GM18909 (cell line): ENCODE results near the gene CRYAB.
"Not testable (repeated sequence)": the region's sequence is repeated elsewhere in the genome, so short reads cannot be mapped to it uniquely, and the experiment has no call there.

Experiments
- ATAC-seq: cut with Tn5 transposase; IDR thresholded peaks from one replicate; pipeline ENCODE4 v1.9.1; 2021; ENCODE audit warnings: mild to moderate bottlenecking; ENCODE audit not compliant: unreplicated experiment, poor library complexity

CRYAB gene

DNA sequence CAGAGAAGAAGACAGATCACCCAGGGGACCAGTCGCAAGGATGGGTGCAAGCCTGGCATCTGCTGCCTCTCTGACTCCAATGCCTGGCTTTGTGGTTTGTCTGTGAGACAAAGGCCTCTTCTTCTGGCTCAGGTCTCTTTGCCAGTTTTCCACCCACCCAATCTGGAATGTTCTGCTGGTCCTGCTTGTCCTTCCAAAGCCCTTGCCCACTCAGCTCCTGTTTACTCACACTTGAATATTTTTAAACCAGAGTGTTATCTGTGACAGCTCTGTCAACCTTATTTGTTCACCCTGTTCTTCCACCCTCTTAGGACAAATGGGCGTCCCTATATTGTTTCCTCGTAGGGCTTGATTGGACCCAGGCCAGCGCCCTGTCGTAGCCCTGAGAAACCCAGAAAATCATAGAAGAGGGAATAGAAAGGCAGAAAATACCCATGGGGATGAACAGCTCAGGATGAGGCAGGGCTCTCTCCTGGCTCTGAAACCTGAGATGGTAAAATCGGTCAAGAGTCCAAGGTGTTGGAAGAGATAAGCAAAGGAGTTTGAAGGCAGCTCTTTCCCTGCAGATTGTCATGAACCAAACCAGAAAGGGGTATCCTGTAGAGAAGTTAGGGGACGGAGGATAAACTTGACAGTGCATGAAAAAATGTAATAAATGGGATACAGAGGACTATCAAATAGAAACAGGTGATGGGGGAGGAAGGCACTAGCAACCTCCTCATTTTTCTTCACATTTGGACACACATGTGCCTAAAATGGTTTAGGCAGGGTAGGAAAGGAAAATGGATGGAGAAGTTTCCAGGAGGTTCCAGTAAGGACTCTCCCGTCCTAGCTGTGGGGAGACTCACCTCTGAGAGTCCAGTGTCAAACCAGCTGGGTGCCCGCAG lies 651 bp downstream of the CRYAB start:
- ATAC-seq = no peak

DNA sequence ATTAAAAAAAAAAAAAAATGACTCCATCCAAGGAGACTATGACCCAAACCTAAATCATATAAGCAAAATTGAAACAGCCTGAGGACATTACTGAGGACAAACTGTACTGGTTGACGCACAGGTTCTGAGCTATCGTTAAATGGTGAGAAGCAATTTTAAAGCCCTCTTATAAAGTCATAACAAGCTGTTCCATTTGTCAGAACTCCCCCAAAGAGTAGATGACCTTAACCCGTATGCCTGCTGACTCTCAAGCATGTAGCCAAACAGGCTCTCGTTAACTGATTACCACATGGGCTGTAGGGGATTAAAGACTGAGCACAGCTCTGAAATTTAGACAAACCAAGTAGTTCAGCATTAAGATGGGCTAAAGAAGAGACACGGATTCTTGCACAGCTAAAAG lies 2.2 kb downstream of the CRYAB start:
- ATAC-seq = no peak

- no peak for ATAC-seq
Observed at GRCh38 chr11:111908639-111909305, 2.8 kb downstream of the CRYAB start.

DNA sequence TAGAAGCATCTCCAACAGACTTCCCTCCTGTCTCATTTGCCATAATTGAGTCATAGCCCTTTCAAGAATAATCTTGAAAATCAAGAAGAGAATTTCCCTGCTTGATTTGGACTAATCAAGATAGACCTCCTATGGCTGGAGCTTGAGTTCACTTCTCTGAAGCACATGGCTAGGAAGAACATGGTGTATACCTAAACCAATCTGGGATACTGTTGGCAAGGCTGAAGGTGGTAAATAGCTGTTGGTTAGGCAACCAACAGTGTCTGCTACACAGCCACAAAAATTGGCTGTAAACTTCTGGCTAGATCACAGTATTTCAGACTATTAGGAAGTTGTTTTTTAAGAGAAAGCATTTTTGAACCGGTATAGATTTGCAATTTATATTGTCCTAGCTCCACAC lies 4.9 kb downstream of the CRYAB start:
- ATAC-seq = no peak

- ATAC-seq = no peak
Observed at GRCh38 chr11:111905411-111905810, 6.2 kb downstream of the CRYAB start.

DNA sequence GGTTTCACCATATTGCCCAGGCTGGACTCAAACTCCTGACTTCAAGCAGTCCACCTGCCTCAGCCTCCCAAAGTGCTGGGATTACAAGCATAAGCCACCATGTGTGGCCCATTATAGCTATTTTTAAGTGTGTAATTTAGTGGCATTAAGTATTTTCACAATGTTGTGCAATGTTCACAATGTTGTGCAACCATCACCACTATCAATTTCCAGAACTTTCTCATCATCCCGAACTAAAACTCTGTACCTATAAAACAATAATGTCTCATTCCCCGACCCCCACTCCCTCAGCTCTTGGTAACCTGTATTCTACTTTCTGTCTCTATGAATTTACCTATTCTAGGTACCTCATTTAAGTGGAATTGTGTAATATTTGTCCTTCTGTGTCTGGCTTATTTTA lies 24.7 kb downstream of the CRYAB start:
- ATAC-seq = no peak

- ATAC-seq = no peak
Observed at GRCh38 chr11:111886032-111886431, 25.5 kb downstream of the CRYAB start.

DNA sequence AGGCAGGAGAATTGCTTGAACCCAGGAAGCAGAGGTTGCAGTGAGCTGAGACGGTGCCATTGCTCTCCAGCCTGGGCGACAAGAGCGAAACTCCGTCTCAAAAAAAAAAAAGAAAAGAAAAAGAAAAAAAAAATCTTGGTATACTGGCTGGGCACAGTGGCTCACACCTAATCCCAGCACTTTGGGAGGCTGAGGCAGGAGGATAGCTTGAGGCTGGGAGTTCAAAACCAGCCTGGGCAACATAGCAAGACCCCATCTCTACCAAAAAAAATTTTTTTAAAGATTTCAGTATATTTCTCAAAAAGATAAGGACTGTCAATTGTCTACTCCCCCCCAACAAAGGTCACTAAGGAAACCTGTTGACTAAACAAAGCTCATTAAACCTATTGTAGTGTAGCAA lies 26.5 kb downstream of the CRYAB start:
- ATAC-seq = not testable (repeated sequence)

DNA sequence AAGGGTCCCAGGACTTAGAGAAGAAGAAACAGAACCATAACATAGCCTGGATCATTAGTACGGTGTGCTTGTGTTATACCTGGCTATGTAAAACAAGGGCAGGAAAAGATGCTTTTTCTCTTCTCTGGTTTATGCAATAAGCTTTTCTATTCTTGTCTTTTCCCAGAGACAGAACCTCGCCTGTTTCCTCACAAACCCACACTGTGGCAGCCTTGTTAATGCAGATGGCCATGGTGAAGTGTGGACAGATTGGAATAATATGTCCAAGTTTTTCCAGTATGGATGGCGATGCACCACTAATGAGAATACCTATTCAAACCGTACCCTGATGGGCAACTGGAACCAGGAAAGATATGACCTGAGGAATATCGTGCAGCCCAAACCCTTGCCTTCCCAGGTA lies 29.4 kb downstream of the CRYAB start:
- ATAC-seq = no peak

- no peak for ATAC-seq
Observed at GRCh38 chr11:111879637-111879960, 32.0 kb downstream of the CRYAB start.

DNA sequence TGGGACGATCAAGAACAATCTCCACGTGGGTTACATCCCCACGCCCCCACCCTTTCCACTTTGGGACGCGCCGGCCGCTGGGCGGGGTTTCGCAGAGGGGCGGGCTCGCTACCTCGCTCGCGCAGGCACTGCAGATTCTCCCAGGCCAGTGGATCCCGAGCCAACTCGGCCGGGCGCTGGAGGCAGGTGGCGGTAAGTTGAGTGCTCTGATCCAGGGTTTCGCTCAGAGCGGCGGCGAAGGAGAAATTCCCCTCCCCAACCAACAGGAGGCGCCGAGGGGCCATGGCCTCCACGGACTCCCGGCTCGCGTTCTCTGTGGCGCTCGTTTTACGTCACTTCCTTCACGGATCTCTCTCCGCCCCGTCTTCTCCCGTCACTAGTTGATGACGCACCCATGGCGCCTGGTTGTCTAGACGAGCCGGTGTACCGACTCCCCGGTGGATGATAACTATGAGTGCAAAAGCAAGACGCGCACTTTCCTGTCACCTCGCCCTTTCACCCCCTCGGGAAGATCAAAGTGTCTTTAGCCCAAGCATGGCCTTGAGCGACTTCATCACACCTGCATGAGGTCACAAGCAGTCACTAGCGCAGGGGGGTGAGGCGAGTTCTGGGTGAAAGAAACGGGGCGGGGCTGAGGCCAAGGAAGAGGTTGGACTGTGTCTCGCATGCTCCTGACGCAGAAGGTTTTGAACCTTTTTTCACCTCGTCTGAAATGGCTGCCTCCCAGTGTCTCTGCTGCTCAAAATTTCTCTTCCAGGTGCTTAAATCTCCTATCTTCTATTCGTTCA lies 32.5 kb downstream of the CRYAB start, which contains the start of the genes CFAP68 and FDXACB1:
TSS of gene CFAP68 (plus strand) at position 693 of the 788 bp plus-strand sequence. CDS start at position 713, 20 bp downstream.
TSS of gene FDXACB1 (minus strand) at position 317 of the 788 bp plus-strand sequence. CDS start at position 284, 33 bp downstream.
- ATAC-seq = peak; percentile 94

DNA sequence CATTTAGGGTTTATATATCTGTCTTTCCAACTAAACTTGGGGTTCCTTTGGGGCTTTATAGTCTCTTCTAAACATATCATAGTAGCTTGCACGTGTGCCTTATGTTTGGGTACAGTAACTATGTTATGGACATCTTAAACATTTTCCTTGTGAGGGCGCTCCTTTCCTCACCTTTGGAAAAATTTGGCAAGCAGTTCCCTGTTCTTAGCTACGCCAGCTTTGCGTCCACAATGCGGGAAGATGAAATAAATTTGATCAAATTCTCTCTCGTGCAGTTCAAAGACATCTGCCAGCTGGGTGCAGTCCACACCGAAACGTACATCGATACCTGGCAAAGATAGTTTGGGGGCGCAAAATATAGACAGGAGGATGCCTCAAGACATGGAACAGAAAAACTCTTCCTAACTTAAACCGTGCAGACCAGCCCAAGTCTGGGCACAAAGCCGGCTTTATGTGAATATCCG lies 33.2 kb downstream of the CRYAB start:
- ATAC-seq = peak; percentile 17

GRCh38 chr11:111871693-111872161 lies 39.8 kb downstream of the CRYAB start:
- no peak for ATAC-seq

- peak; percentile 92 for ATAC-seq
Observed at GRCh38 chr11:111870886-111871692, 40.5 kb downstream of the CRYAB start, which contains the start of gene ALG9. Gene ALG9 (minus strand): TSS chr11:111871581. CDS start chr11:111871482, 99 bp downstream.

DNA sequence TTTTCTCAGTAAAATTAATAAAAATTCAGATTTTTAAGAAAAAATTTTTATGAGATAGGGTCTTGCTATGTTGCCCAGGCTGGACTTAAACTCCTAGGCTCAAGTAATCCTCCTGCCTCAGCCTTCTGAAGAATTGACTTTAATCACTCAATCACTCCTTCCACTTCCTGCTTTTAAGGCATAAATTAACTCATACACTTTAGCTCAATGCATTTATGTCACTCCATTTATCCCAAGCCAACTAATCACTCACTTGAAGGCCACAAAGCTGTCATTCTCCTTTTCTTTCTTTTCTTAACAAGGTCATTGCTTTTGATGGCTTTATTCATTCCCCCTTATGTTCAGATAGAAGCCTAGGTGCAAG lies 41.1 kb downstream of the CRYAB start:
- ATAC-seq = peak; percentile 8

- ATAC-seq = no peak
Observed at GRCh38 chr11:111870113-111870512, 41.5 kb downstream of the CRYAB start.

- no peak for ATAC-seq
Observed at GRCh38 chr11:111860257-111860656, 51.3 kb downstream of the CRYAB start.
